VCaP (cell line): ENCODE results near the gene HSPA4.
"Not testable (repeated sequence)": the region's sequence is repeated elsewhere in the genome, so short reads cannot be mapped to it uniquely, and the experiment has no call there.

Experiments used
- H3K27ac ChIP-seq: fragments of 450-650 bp; 2 replicates; pipeline ENCODE4 v1.5.1; 2017
- CTCF ChIP-seq: fragments of 450-650 bp; conservative IDR thresholded peaks from 2 replicates; pipeline ENCODE4 v1.5.1; 2017; ENCODE audit warnings: mild to moderate bottlenecking, moderate library complexity

The HSPA4 gene

GRCh38 chr5:133029416-133029815 is 22.4 kb upstream of the HSPA4 start:
- TF ChIP-seq CTCF: no peak
- no peak overlapping the region for H3K27ac ChIP-seq

GRCh38 chr5:133030343-133031005 is 21.3 kb upstream of the HSPA4 start:
- no peak for TF ChIP-seq CTCF
- peak overlapping the region; percentile 43; the same call in 1 of the 2 replicates for H3K27ac ChIP-seq

- H3K27ac ChIP-seq: no peak overlapping the region
- TF ChIP-seq CTCF: no peak
These were observed 18.7 kb upstream of the HSPA4 start for GRCh38 chr5:133032852-133033742.

GRCh38 chr5:133034064-133034463 is 17.7 kb upstream of the HSPA4 start:
- no peak for TF ChIP-seq CTCF
- no peak overlapping the region for H3K27ac ChIP-seq

GRCh38 chr5:133035224-133035623 is 16.6 kb upstream of the HSPA4 start:
- no peak for TF ChIP-seq CTCF
- H3K27ac ChIP-seq: no peak overlapping the region

GRCh38 chr5:133036677-133037076 is 15.1 kb upstream of the HSPA4 start:
- H3K27ac ChIP-seq: not testable (repeated sequence)

GRCh38 chr5:133041157-133041784 is 10.5 kb upstream of the HSPA4 start:
- peak overlapping the region; percentile 47; the same call in 1 of the 2 replicates for H3K27ac ChIP-seq
- TF ChIP-seq CTCF: no peak
